Esophagus (tissue), 2 donors: ENCODE data around the gene SDR42E2. TPM values are rescaled to one million over a fixed set of nuclear protein-coding genes. Genes with fewer than 3 reads are reported as not detected.
"Not testable (repeated sequence)": the region's sequence is repeated elsewhere in the genome, so short reads cannot be mapped to it uniquely, and the experiment has no call there.

Experiments used
- H3K27ac ChIP-seq, 2 donors: one replicate each; pipeline ENCODE4 v1.5.1; 2013; ENCODE audit warnings: low read depth in 2 of 2, mild to moderate bottlenecking in 2 of 2, inconsistent platforms in 1 of 2, low read length in 1 of 2, moderate library complexity in 1 of 2
- H3K27me3 ChIP-seq, 2 donors: one replicate each; pipeline ENCODE4 v1.6.1; 2013; ENCODE audit warnings: low read length in 2 of 2, control low read depth in 1 of 2, mild to moderate bottlenecking in 1 of 2; ENCODE audit not compliant: insufficient read depth in 2 of 2, control insufficient read depth in 1 of 2
- H3K36me3 ChIP-seq, 2 donors: one replicate each; pipeline ENCODE4 v1.6.1; 2013; ENCODE audit warnings: low read length in 1 of 2; ENCODE audit not compliant: control insufficient read depth in 2 of 2, insufficient read depth in 2 of 2
- H3K4me1 ChIP-seq, 2 donors: one replicate each; pipeline ENCODE4 v1.6.1; 2013; ENCODE audit warnings: low read length in 1 of 2; ENCODE audit not compliant: control insufficient read depth in 2 of 2, insufficient read depth in 2 of 2
- H3K4me3 ChIP-seq, 2 donors: one replicate each; pipeline ENCODE4 v1.5.1; 2013; ENCODE audit warnings: low read length in 2 of 2, mild to moderate bottlenecking in 2 of 2, low read depth in 1 of 2, moderate library complexity in 1 of 2
- H3K9me3 ChIP-seq, 2 donors: one replicate each; pipeline ENCODE4 v1.6.1; 2013; ENCODE audit warnings: mild to moderate bottlenecking in 2 of 2, low read depth in 1 of 2, low read length in 1 of 2, moderate library complexity in 1 of 2; ENCODE audit not compliant: control insufficient read depth in 2 of 2, insufficient read depth in 1 of 2
- WGBS, 2 donors: extraction: QIAGEN DNeasy Blood & Tissue Kit; methylation state at CpG; one replicate each; pipeline ENCODE4 v1.1.7; 2013; 5-methylcytosine and 5-hydroxymethylcytosine counted together
- polyA plus RNA-seq, 2 donors: library from polyadenylated mRNA; stranded (reverse); fragments of 200-250 nt; gene quantifications; one replicate each; pipeline ENCODE4 v1.2.3, GENCODE V29; 2013
- donor health status: healthy with polysubstance abuse.
- donor health status: Bipolar disorder and iron deficiency.

The SDR42E2 gene
- polyA plus RNA-seq, 2 donors: 0.04 TPM; not detected in 1

- no peaks in the 10 kb centered on the region for H3K27me3 ChIP-seq
- H3K9me3 ChIP-seq: no peaks in the 10 kb centered on the region
- peaks cover 0 to 3% of the 10 kb centered on the region in 2 donors for H3K36me3 ChIP-seq
- WGBS, 2 donors: 86 to 87% methylated on average over 11 of the region's 11 CpGs
- no peak overlapping the region for H3K27ac ChIP-seq
- no peak overlapping the region for H3K4me3 ChIP-seq
- no peaks in the 10 kb centered on the region for H3K4me1 ChIP-seq
These were observed 10.0 kb upstream of the SDR42E2 start for GRCh38 chr16:22152316-22152715.

DNA sequence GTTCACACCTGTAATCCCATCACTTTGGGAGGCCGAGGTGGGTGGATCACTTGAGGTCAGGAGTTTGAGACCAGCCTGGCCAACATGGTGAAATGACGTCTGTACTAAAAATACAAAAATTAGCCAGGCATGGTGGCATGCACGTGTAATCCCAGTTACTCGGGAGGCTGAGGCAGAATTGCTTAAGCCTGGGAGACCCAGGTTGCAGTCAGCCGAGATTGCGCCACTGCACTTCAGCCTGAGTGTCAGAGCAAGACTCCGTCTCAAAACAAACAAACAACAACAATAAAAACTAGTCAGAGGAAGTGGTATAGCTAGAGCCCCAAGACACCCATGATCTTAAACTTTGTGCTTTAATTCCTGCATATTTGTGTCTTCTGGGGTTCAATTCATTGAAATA is 9.2 kb upstream of the SDR42E2 start:
- not testable (repeated sequence) for H3K36me3 ChIP-seq, H3K4me1 ChIP-seq, H3K4me3 ChIP-seq, H3K27me3 ChIP-seq, H3K9me3 ChIP-seq, H3K27ac ChIP-seq
- WGBS, 2 donors: 78 to 82% methylated on average over 7 of the region's 7 CpGs

DNA sequence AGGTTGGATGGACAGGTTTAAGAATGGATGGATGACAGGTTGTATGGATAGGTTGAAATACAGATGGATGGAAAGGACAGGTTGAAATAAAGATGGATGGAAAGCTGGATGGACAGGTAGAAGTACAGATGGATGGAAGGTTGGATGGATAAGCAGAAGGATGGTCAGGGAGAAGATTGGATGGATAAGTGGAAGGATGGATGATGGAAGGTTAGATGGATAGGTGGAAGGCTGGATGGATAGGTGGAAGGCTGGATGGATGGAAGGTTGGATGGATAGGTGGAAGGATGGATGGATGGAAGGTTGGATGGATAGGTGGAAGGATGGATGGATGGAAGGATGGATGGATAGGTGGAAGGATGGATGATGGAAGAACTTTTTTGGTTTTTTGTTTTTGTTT is 905 bp upstream of the SDR42E2 start:
- Histone ChIP-seq H3K27me3 (peaks cover 0 to 5% of the 10 kb centered on the region in 2 donors), H3K4me3 (no peak overlapping the region), H3K27ac (no peak overlapping the region), H3K9me3 (peaks cover 0 to 2% of the 10 kb centered on the region in 2 donors), H3K36me3 (no peaks in the 10 kb centered on the region), H3K4me1 (peaks cover 0 to 3% of the 10 kb centered on the region in 2 donors)

DNA sequence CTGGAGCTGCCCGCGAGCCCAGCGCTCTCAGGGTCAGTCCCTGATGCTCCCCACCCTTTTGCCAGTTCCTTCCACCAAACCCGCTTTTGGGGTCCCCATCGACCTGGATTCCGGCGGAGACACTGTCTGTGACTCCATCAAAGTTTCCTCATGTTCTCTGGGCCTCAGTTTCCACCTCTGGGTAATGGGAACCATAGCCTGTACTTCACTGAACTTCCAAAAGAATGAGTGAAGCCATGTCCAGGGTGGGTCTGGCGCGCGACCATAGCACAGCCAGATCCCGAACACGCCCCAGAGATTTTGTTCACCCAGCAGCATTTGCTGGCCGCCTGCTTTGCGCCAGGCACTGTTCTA is 327 bp downstream of the SDR42E2 start:
- peaks cover 0 to 3% of the 10 kb centered on the region in 2 donors for H3K4me1 ChIP-seq
- peaks cover 0 to 8% of the 10 kb centered on the region in 2 donors for H3K9me3 ChIP-seq
- no peak overlapping the region for H3K27ac ChIP-seq
- peaks cover 0 to 5% of the 10 kb centered on the region in 2 donors for H3K27me3 ChIP-seq
- H3K36me3 ChIP-seq: no peaks in the 10 kb centered on the region
- 37 to 43% methylated on average over 14 of the region's 14 CpGs for WGBS, 2 donors
- H3K4me3 ChIP-seq: no peak overlapping the region

DNA sequence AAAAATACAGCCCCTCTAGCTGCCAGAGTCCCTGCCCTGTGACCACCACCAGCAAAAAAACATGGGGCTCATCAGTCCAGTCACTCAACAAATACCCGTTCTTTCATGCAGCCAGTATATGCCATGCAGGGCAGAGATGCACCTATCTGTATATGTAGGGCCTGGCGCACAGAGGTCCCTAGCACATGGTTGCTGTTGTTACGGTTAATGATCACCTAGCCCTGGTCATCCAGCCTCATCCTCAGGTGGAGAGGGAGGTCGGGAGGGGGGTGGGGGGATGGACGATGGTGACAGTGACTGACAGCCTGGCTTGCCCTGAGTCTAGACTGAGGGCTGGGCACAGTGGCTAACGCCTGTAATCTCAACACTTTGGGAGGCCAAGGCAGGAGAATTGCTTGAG is 1.5 kb downstream of the SDR42E2 start:
- Histone ChIP-seq H3K4me1 (peaks cover 0 to 3% of the 10 kb centered on the region in 2 donors), H3K27me3 (peaks cover 0 to 5% of the 10 kb centered on the region in 2 donors), H3K9me3 (peaks cover 0 to 8% of the 10 kb centered on the region in 2 donors), H3K27ac (no peak overlapping the region), H3K4me3 (no peak overlapping the region), H3K36me3 (no peaks in the 10 kb centered on the region)
- 77 to 86% methylated on average over 6 of the region's 6 CpGs for WGBS, 2 donors

GRCh38 chr16:22164482-22164881 is 2.2 kb downstream of the SDR42E2 start:
- peaks cover 0 to 5% of the 10 kb centered on the region in 2 donors for H3K27me3 ChIP-seq
- peaks cover 0 to 3% of the 10 kb centered on the region in 2 donors for H3K4me1 ChIP-seq
- peaks cover 0 to 8% of the 10 kb centered on the region in 2 donors for H3K9me3 ChIP-seq
- no peak overlapping the region for H3K4me3 ChIP-seq
- no peak overlapping the region for H3K27ac ChIP-seq
- H3K36me3 ChIP-seq: no peaks in the 10 kb centered on the region
- WGBS, 2 donors: 88 to 92% methylated on average over 5 of the region's 5 CpGs

GRCh38 chr16:22165508-22166285 is 3.4 kb downstream of the SDR42E2 start:
- Histone ChIP-seq H3K4me1 (peaks cover 0 to 3% of the 10 kb centered on the region in 2 donors), H3K4me3 (no peak overlapping the region), H3K27me3 (peaks cover 0 to 5% of the 10 kb centered on the region in 2 donors), H3K9me3 (peaks cover 0 to 8% of the 10 kb centered on the region in 2 donors), H3K36me3 (no peaks in the 10 kb centered on the region), H3K27ac (no peak overlapping the region)
- WGBS, 2 donors: 91 to 93% methylated on average over 16 of the region's 16 CpGs

GRCh38 chr16:22171953-22172352 is 9.6 kb downstream of the SDR42E2 start:
- H3K27ac ChIP-seq: no peak overlapping the region
- H3K27me3 ChIP-seq: no peaks in the 10 kb centered on the region
- H3K36me3 ChIP-seq: no peaks in the 10 kb centered on the region
- no peaks in the 10 kb centered on the region for H3K4me1 ChIP-seq
- H3K9me3 ChIP-seq: no peaks in the 10 kb centered on the region
- 88 to 90% methylated on average over 6 of the region's 6 CpGs for WGBS, 2 donors
- no peak overlapping the region for H3K4me3 ChIP-seq

- not testable (repeated sequence) for H3K27me3 ChIP-seq, H3K4me1 ChIP-seq, H3K9me3 ChIP-seq, H3K27ac ChIP-seq, H3K36me3 ChIP-seq, H3K4me3 ChIP-seq
- WGBS, 2 donors: 77 to 79% methylated on average over 1 of the region's 1 CpG
These were observed 10.3 kb downstream of the SDR42E2 start for GRCh38 chr16:22172642-22173041.

DNA sequence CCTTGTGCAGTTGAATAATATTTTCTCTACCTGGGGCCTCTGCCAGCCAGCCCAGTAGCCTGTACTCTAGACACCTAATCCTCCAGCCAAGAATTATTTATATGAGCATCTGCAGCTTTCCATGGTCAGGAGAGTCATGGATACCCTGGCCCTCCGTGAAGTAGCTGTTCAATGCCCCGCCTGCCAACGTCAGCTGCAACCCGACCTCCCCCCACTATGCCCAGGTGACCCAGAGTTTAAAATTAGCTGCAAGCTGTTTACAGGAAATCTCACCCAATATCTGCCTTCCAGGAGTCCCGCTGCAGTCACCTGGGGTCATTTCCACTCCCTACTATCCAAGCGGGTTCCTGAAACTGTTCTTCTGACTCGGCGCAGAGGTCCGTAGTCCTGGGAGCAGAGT is 12.3 kb downstream of the SDR42E2 start:
- WGBS, 2 donors: 59 to 67% methylated on average over 9 of the region's 9 CpGs
- no peaks in the 10 kb centered on the region for H3K36me3 ChIP-seq
- H3K27me3 ChIP-seq: no peaks in the 10 kb centered on the region
- no peak overlapping the region for H3K4me3 ChIP-seq
- H3K27ac ChIP-seq: no peak overlapping the region
- no peaks in the 10 kb centered on the region for H3K9me3 ChIP-seq
- no peaks in the 10 kb centered on the region for H3K4me1 ChIP-seq
